Stimulated activated CD4-positive, alpha-beta T cell treated with anti-CD3 and anti-CD28 coated beads, TNF-alpha, amount 100 ng/mL, for 24 hours (primary cell): ENCODE data around the gene MYO3B.

Source experiments
- DNase-seq, 3 experiments: peaks; one replicate each; pipeline ENCODE4 v3.0.0-alpha.2; 2020; ENCODE audit warnings: low read depth in 3 of 3

Gene MYO3B

DNA sequence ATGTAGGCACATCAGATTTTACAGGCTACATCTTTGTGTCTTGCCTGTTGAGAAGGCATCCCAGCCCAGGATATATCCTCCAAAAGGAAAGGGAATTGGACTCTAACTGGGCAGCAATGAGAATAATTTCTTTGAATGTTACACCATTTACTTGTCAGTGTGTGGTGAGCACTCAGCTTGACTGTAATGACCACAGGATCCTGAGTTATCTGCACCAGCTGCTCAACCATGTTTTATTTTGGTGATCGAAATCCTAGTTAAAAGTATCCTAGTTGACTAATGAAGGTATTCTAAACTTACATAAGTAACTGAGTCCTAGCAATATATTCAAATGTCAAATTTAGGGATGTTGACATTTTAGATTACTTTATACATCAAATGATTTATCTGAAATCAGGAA is 123.0 kb downstream of the MYO3B start:
- no peak for DNase-seq

DNA sequence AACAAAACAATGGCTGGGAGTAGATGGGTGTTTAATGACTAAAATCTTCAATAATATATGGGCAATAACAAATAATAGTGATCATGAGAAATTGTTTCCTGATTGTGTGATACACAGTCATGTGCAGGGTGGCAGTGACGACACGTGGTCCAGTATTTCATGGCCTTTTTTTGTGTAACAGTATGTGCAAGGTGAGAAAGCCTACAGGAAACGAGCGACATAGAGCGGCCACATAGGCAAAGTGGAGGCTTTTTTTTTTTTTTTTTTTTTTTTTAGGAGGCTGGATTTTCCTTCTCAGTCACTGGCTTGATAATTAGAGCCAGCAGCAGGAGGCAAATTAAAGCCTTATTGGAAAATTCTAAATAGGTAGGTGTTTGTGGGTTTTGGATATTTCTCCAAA is 123.7 kb downstream of the MYO3B start:
- no peak for DNase-seq

DNA sequence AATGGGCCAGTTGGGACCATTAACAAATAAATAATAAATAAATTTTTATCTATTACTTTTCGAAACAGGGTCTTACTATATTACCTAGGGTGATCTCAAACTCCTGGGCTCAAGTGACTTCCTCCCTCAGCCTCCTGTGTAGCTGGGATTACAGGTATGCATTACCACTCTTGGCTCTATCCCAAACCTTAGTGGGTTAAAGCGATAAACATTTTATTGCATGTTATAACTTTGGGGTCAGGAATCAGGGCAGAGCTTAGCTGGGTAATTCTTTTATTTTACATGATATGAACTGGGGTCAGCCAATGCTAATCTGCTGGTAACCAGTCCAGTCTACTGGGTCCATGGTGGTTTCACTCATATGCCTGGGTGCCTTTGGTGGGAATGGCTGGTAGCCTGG is 127.8 kb downstream of the MYO3B start:
- no peak for DNase-seq

DNA sequence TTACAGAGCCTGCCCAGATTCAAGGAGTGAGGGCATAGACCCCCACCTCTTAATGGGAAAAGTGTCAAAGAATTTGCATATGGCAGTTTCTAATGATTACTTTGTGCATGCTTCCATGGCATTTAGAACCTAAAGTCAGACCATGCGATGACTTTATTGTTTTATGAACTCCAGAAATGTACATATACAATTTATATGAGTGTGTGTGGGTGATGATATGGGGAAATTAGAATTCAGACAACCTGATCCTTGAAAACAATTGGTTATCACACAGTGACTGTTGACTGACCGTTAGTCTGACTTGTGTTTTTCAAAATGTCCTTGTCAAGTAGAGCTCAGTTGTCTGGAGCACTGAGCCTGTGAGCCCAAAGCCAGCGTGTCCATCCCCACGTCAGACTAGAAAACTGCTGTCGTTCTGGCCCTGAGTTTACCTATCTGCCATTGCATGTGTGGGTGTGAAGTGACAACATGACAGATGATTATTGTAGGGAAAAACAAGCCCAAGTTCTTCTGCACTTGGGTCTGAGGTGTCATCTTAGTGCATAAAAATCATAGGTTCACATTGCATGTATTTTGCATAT is 128.4 kb downstream of the MYO3B start:
- DNase-seq = no peak

DNA sequence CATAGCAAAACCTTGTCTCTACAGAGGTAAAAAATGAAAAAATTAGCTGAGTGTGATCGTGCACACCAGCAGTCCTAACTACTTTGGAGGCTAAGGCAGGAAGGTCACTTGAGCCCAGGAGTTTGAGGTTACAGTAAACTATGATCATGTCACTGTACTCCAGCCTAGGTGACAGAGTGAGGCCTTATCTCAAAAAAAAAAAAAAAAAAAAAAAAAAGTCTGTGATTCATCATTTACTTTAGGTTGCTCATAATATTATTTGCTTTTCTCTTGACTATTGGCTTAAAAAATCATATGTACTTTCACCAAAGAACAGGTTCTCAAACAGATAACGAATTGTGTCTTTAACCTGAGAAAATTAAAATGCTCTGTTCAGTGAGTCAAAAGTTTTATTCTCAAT is 129.1 kb downstream of the MYO3B start:
- no peak for DNase-seq

DNA sequence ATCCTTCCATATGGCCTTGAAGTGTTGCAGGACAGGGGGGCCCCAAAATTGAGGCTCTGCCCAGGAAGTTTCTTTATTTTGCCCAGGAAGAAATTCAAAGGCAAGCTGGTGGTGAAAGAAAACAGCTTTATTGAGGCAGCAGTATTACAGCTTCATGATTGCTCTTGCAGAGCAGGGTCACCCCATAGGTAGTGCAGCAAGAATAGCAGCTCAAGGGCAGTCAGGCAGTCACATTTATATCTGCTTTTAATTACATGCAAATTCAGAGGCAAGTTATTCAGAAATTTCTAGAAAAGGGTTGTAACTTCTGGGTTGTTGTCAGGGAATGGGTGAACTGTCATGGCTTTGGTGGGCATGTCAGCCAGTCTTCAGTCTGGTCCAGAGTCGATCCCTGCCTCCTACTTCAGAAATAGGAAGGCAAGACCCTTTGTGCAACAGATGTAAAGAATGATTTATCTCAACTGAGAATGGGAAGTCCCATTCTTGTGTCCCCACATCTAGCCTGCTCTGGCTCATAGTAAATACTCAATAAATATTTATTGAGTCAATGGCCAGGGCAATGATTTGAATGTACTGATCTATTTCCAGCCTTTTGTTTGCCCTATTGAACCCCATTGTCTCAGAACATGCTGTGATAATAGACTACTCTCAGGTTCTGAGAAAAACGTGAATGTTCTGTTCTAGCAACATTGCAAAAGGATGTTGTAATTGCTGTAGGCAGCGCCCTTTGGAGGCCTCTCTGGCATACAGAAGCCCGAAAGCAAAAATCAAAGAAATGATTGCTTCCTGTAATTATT is 129.8 kb downstream of the MYO3B start:
- no peak for DNase-seq

DNA sequence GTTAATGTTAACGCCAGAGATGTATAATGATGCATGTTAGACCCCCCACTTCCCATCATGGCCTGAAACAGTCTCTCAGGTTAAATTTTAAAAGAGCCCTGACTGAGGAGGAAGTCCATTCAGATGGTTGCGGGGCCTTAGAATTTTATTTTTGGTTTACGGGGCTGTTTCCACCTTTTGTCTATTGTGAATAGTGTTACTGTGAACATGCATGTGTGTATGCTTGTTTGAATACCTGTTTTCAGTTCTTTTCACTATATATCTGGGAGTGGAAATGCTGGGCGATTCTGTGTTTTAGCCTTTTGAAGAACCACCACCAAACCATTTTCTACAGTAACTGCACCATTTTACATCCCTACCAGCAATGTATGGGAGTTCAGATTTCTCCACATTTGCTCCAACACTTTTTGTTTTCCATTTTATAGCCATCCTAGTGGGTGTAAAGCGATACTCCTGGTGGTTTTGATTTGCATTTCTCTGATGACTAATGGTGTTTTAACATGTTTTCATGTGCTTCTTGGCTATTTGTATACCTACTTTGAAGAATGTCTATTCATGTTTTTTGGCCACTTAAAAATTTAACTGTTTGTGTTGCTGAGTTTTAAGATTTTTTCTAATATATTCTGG is 133.0 kb downstream of the MYO3B start:
- no peak for DNase-seq

DNA sequence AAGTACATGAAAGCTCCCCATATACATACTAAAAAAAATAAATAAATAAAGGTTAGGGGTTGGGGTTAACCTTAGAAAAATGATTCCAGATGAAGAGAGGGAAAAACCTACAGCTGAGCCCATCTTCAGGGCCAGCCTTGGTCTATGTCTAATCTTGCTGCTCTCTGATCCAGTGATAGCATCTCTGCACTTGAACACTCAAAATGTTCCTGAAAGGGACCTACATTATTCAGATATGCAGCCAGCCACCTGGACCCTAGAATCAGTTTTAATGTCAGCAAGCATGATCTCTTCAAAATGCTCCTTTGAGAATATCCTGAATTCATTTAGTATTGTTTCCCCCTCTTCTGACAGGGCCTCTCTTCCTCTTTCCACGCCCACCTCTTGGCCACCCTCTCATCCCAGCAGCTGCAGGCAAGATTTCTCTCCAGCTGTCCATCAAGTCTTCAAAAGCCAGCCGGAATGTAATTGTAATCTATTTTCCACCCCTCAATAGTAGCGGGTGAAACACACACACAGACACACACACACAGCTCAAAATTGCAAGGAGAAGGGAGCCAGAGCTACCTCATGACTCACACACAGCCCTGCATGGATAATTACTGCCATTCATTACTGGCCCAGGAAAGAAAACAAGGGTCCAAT is 135.5 kb downstream of the MYO3B start:
- DNase-seq = no peak

DNA sequence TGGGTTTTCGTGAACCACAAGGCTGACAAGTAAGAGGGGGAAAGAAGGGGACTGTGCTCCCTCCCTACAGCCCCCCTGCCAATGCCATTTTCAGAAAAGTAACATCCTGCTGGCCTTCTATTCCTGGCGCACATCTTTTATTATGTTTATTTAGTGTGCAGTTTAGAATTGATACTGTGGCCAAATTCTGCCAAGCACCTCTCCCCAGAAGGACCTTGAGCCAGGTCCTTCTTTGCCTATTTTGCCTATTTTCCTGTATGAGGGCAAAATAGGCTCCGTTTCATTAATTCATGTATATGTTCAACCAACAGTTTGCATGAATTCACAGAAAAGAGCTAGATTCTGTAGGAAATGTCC is 136.0 kb downstream of the MYO3B start:
- DNase-seq = no peak

DNA sequence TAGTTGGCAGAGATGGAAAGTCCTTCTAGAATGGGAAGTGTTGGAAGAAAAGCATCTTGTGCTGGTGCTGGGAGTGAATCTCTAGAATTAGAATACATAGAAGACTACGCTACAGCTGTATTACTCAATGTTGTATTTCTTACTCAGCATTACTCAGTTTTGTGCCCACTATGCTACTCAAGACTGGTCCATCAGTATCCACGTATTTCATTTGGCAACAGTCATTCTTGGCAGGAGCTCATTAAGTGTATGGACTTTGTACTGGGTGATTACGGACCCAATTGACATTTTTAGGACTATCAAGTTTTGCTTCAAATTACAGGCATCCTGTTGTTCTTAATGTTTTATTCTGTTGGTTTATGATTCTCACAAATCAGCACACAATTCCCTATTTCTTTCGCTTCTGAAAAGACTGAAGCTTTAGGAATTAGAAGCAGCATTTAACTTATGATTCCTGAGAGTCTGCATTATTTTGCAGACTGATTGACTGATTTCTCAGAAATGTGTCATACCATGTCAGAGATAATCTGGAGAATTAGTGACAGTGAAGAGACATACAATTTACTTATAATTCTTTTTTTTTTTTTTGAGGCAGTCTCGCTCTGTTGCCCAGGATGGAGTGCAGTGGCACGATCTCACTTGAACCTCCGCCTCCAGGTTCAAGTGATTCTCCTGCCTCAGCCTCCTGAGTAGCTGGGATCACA is 136.9 kb downstream of the MYO3B start:
- no peak for DNase-seq

DNA sequence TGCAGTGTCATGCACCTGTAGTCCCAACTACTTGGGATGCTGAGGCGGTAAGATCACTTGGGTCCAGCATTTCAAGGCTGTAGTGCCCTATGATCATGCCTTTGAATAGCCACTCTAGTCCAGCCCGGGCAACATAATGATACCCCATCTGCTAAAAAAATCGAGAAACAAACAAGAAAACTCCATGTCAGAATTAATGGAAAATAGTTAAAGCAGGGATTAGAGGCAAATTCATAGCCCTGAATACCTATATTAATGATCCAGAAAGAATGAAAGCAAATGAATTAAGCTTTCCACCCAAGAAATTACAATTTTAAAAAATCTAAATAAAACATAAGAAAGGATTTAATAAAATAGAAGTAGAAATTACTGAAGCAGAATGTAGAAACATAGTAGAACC is 143.0 kb downstream of the MYO3B start:
- DNase-seq = no peak

DNA sequence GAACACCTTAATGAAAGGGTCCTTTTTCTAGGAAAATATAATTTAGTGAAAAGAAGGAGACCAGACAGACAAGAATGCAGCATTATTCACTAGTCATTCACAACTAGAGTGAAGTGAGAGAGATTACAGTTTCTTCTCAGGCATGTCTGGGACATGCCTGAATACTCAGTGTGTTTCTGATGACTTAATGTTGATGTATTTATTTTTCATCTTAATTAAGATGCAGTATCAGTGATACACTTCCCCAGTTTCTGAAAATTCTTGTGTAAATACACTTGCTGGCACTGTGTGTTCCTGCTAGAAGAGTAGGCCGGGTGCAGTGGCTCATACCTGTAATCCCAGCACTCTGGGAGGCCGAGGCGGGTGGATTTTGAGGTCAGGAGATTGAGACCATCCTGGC is 143.6 kb downstream of the MYO3B start:
- DNase-seq = no peak

DNA sequence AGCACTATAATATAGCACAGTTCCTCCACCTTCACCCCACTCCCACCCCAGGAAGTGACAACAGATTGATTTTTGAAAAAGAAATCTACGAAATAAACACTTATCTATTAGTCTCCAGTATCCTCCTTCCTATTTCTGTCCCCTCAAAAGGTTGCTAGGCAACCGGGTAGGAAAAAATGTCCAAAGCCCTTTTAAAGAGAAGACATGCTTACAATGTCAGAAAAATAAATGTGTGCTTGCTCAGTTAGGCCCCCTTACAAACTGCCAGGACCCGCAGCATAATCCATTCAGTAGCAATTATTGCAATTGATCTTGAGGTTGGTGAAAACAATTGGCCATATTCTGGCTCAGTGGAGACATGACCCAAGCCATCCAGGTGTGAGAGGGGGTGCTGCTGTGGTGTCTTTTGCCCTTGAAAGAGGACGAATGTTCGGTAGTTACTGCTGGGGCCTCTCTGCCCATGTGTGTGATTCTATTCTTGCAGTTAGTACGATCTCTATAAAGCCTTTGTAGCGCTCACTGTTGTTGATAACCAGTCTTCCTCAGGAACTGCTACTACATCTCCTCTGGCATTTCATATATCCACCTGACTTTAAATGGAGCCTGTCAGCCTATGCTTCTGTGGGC is 144.3 kb downstream of the MYO3B start:
- DNase-seq = no peak

DNA sequence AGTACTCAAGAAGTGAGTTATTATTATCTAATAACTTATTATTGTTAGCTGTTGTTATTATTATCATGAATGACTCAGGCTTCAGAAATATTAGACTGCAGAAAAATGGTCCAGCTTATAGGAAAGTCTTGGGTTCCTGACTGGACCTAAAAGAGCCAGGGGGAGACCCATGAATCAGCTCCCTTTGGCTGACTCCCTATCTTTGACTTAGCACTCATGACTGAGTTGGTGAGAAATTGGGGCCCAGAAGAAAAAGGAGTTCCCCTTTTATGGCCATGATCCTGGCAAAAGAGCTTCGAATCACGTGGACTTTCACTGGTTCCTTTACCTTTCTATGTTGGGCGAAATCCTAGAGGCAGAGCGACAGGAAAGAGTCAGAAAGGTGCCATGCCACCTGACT is 145.8 kb downstream of the MYO3B start:
- no peak for DNase-seq

DNA sequence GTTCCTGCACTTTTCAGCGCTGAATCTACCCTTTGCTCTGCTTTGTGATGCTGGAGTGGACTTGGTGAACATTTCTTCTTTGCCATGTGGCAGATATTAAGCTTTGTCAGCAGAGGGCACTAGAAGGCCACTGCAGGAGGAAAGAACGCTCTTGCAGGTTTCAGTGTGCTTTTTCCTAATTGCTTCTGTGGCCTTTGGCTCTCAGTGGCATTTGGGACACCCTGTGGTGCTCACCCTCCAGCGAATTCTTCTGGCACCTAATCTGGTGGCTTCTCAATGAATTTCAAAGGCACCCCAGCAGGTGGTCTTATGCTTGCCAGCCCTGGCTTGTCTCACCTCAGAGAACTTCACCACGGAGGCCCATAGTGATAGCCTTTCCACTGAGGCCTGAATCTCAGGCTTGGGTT is 146.7 kb downstream of the MYO3B start:
- DNase-seq = peak in 1 of 3 experiments; percentile 9

DNA sequence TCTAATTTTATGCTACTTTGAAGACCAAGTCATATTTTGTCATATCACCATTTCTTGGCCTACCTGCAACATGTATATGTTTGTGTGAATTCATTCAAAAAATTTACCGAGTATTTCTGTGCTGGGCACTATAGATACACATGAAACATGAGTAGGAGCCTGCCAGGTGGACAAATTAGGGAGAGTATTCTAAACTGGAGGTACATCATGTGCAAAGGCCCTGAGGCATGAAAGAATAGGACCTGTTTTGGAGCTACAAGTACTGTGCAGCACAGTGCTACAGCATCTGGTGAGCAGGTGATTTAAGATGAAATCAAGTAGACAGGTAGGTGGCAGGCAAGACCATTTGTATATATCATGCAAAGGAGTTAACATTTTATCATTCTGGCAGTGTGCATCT is 152.9 kb downstream of the MYO3B start:
- no peak for DNase-seq

DNA sequence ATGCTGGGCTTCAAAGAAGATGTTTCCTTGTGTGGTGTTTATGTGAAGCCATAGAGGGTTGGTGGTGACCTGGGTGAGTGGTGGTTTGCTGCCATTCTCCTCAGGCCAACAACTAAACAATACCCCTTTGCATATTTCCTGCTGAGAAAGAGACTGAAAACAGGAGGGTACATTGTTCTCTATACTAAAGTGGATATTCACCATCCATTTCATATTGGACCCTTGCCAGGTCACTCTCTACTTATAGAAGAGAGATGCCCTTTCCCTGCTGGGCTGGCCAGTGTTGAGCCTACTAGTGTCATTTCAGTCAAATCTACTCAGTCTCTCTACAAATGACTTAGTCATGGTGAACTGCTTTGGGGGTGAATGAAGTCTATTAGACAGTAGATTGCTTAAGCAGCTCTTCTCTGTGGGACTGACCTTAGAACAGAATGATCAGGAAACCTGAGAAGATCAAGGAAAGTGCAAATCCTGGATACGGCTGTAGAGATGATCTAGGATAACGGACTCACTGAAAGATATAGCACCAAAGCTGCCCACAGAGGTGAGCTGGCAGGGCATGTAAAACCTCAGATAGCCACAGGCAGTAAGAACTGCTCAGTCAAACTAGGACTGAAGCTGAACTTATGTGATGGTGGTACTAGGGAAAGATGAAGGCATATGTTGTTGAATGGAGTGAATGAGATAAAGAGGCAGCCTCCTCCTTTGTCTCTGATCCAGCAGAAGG is 154.9 kb downstream of the MYO3B start:
- no peak for DNase-seq

DNA sequence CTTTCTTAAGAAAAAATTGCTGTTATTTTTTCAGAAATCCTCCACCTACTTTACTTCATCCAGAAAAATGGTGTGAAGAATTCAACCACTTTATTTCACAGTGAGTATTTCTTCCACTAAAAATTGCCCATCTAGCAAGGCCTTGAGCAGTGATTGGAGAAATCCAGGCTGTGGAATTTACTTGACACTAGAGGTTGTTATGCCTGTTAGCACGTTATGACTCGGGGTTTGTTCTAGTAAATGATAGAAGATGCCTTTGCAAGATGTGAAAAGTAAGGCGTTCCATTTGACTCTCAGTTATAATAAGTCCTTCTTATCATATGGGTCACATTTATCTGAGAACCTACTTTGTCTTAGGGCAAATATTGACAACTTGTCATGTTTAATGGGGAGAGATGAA is 157.4 kb downstream of the MYO3B start:
- no peak for DNase-seq

DNA sequence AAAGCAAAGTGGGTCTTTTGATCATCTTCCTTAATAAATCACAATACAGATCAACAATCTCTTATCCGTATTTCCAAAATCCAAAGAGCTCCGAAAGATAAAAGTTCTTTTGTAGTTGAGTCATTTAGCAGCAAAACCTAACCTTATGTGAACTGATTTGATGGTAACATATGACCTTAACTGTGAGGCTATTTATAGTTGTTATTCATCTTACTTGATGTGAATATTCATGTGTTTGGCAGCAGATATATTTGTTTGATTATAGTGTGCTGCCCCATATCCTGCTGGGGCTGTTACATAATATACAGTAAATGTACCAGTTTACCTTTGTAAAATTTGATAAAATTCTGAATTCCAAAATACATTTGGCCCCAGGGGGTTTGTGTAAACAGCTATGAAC is 158.5 kb downstream of the MYO3B start:
- DNase-seq = no peak

DNA sequence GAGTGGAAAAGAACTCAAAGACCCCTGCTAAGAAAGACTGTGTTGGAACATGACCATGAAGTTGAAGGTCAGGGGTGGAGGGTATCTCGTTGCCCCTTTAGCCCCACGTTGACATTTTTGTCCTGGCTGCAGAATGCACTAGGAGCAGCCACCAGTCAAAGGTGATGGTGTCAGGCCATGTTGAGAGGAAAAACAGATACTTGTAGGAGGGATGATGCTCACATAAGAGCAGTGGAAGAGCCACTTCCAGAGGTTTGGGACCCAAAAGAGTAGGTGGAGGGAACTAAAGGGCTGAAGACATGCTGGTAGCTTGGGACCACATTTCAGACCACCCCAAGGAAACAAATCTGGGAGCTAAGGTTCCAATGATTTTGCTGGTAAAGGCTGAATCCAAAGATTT is 159.0 kb downstream of the MYO3B start:
- DNase-seq = no peak

DNA sequence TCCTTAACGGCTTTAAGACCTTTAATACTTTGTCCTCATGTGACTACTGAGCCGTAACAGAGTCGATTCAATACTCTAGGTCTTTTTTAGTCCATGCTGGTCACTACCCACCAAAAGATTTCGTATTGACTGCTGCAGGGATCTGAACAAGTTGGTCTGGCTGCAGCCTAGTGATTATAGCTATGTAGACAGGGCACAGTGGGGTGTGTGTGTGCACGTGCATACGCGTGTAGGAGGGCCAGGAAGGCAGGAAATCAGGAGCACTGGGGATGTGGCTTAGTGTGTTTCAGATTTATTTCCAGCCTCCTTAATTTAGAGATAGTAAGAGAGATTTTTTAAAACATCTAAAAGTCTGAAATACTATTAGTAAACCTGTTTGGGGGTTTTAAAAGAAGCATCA is 161.4 kb downstream of the MYO3B start:
- DNase-seq = no peak
